ENCODE data around the gene MPZL1. TPM values are rescaled to one million over a fixed set of nuclear protein-coding genes. Genes with fewer than 3 reads are reported as not detected.
"Not testable (repeated sequence)": the region's sequence is repeated elsewhere in the genome, so short reads cannot be mapped to it uniquely, and the experiment has no call there.

MPZL1 gene
- total RNA-seq, 1 experiment from 2014 or later, result 24.9 TPM

DNA sequence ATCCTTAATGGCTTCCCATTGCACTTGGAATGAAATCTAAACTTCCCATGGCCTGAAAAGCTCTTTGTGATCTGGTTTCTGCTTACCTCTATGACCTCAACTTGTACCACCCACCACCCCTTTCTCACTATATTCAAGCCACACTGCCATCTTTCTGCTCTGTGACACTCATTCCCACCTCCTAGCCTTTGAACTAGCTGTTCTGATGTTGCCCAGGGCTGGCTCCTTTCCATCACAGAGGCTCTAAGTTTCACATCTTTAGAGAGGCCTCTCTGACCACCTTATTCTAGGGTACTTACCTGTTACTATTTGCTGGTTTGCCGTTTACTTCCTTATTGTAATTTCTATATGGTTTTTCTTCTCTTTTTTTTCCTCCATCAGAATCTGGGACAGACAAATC is 4.2 kb downstream of the MPZL1 start:
- Histone ChIP-seq H3K27me3 (ENCODE audit: low read length) (no peaks in the 10 kb centered on the region), H3K4me1 (ENCODE audit: low read length) (peaks cover 34% of the 10 kb centered on the region), H3K9ac (ENCODE audit: low read length) (no peak overlapping the region), H4K20me1 (ENCODE audit: insufficient read depth, low read depth, low read length) (peaks cover 31% of the 10 kb centered on the region; the same call in 1 of the 2 replicates), H3K9me2 (replicated peaks; ENCODE audit: insufficient read depth, low read length) (no peaks in the 10 kb centered on the region), H3K79me2 (ENCODE audit: low read length) (no peaks in the 10 kb centered on the region), H3K27ac (ENCODE audit: low read length) (no peak overlapping the region), H2AFZ (ENCODE audit: low read length) (no peak overlapping the region), H3K9me3 (ENCODE audit: low read length) (no peaks in the 10 kb centered on the region), H3K4me2 (ENCODE audit: low read depth, low read length, poor library complexity, severe bottlenecking) (no peak overlapping the region), H3K4me3 (ENCODE audit: low read length) (no peak overlapping the region), H3K36me3 (ENCODE audit: insufficient read depth, low read length) (no peaks in the 10 kb centered on the region)
- DNase-seq, result no peak

DNA sequence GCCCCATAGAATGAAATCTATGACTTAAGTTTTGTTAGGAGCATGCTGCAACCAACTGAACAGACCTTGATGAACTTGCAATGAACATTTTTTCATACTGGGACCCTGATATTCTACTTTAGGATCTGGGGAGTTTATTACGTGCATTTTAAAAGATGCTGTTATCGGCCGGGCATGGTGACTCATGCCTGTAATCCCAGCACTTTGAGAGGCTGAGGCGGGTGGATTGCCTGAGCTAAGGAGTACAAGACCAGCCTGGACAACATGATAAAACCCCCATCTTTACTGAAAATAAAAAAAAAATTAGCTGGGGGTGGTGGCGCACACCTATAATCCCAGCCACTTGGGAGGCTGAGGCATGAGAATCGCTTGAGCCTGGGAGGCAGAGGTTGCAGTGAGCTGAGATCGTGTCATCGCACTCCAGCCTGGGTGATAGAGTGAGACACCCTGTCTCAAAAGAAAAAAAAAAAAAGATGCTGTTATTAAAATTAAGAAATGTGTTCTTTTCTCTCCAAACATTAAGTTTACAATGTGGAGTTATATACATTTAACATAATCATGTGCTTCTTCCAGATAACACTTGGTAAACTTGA is 7.1 kb downstream of the MPZL1 start:
- Histone ChIP-seq H3K79me2 (ENCODE audit: low read length) (no peaks in the 10 kb centered on the region), H3K9me3 (ENCODE audit: low read length) (no peaks in the 10 kb centered on the region)

DNA sequence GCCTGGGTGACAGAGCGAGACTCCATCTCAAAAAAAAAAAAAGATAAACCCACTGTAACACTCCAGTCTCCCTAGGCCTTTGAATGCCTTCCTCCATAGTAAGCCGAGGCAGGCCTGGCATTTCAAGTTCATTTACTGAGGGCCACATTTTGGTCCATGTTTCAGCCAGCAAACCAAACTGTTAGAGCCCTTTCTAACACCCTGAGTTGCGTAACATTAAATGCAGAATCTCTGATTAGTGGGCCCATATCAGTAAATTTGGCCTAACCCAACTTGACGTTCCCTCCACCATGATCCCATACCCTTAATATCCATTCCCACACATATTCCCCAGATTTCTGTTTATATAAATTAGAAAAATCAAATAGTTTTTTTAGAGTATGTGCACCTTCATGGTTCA is 12.4 kb downstream of the MPZL1 start:
- H3K36me3 ChIP-seq (ENCODE audit: insufficient read depth, low read length), result no peaks in the 10 kb centered on the region
- no peaks in the 10 kb centered on the region for H3K9me3 ChIP-seq (ENCODE audit: low read length)
- H3K4me3 ChIP-seq (ENCODE audit: low read length), result no peak overlapping the region
- H4K20me1 ChIP-seq (ENCODE audit: insufficient read depth, low read depth, low read length), result peaks cover 18% of the 10 kb centered on the region; the same call in 1 of the 2 replicates
- H3K9ac ChIP-seq (ENCODE audit: low read length), result no peak overlapping the region
- no peak for DNase-seq
- no peak overlapping the region for H3K27ac ChIP-seq (ENCODE audit: low read length)
- no peaks in the 10 kb centered on the region for H3K9me2 ChIP-seq (replicated peaks; ENCODE audit: insufficient read depth, low read length)
- no peak overlapping the region for H2AFZ ChIP-seq (ENCODE audit: low read length)
- H3K4me2 ChIP-seq (ENCODE audit: low read depth, low read length, poor library complexity, severe bottlenecking), result no peak overlapping the region
- no peaks in the 10 kb centered on the region for H3K27me3 ChIP-seq (ENCODE audit: low read length)
- peaks cover 8% of the 10 kb centered on the region for H3K4me1 ChIP-seq (ENCODE audit: low read length)
- H3K79me2 ChIP-seq (ENCODE audit: low read length), result no peaks in the 10 kb centered on the region

More for the DNA sequence above, 7.1 kb downstream of the MPZL1 start:
- DNase-seq, result no peak
- peaks cover 17% of the 10 kb centered on the region for H3K4me1 ChIP-seq (ENCODE audit: low read length)
- H3K9ac ChIP-seq (ENCODE audit: low read length), result no peak overlapping the region
- H3K27me3 ChIP-seq (ENCODE audit: low read length), result no peaks in the 10 kb centered on the region
- no peaks in the 10 kb centered on the region for H3K36me3 ChIP-seq (ENCODE audit: insufficient read depth, low read length)
- no peak overlapping the region for H3K4me3 ChIP-seq (ENCODE audit: low read length)
- H3K27ac ChIP-seq (ENCODE audit: low read length), result no peak overlapping the region
- no peak overlapping the region for H2AFZ ChIP-seq (ENCODE audit: low read length)
- H3K4me2 ChIP-seq (ENCODE audit: low read depth, low read length, poor library complexity, severe bottlenecking), result peak overlapping the region; percentile 4
- no peaks in the 10 kb centered on the region for H3K9me2 ChIP-seq (replicated peaks; ENCODE audit: insufficient read depth, low read length)
- peaks cover 24% of the 10 kb centered on the region; the same call in 1 of the 2 replicates for H4K20me1 ChIP-seq (ENCODE audit: insufficient read depth, low read depth, low read length)

DNA sequence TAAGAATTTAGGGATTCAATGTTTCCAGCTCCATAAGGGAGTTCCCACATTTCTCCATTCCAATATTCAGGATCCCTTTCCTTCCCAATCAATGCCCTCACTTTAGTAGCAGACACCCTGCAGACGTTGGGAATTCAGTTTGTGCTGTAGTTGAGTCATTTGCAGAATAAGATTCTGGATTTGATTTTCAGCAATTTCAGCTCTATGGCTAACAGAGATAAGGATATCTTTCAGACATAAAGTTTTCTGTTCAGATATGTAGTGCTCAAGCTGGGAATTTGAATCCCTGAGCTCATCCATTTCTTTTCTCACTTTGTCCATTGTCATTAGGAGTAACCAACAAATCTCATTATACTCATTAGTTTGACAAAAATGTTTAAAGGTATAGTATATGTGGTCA is 13.1 kb downstream of the MPZL1 start:
- peaks cover 17% of the 10 kb centered on the region for H4K20me1 ChIP-seq (ENCODE audit: insufficient read depth, low read depth, low read length)
- no peaks in the 10 kb centered on the region for H3K36me3 ChIP-seq (ENCODE audit: insufficient read depth, low read length)
- no peaks in the 10 kb centered on the region for H3K79me2 ChIP-seq (ENCODE audit: low read length)
- H3K4me3 ChIP-seq (ENCODE audit: low read length), result no peak overlapping the region
- no peak for DNase-seq
- no peak overlapping the region for H3K4me2 ChIP-seq (ENCODE audit: low read depth, low read length, poor library complexity, severe bottlenecking)
- no peak overlapping the region for H3K9ac ChIP-seq (ENCODE audit: low read length)
- no peak overlapping the region for H3K27ac ChIP-seq (ENCODE audit: low read length)
- peaks cover 2% of the 10 kb centered on the region; the same call in 1 of the 2 replicates for H3K4me1 ChIP-seq (ENCODE audit: low read length)
- H2AFZ ChIP-seq (ENCODE audit: low read length), result no peak overlapping the region
- H3K9me3 ChIP-seq (ENCODE audit: low read length), result no peaks in the 10 kb centered on the region
- H3K9me2 ChIP-seq (replicated peaks; ENCODE audit: insufficient read depth, low read length), result no peaks in the 10 kb centered on the region
- no peaks in the 10 kb centered on the region for H3K27me3 ChIP-seq (ENCODE audit: low read length)

DNA sequence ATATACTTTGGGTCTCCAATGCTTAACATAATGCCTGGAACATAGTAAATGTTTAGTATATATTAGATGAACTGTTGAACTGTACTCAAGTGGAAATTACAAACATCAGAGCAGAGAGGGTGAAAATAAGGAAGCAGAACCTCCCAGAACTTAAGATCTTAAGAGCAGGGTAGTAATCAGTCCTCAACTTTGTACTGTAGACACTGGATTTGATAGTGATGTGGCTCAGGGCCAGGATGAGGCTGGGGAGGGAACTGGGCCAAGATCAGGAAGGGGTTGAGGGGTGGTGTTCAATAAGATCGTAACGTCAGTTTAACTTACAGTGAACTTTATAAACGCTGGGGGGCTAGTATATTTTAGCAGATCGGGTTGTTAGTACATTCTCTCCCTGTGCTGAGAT is 15.4 kb downstream of the MPZL1 start:
- no peaks in the 10 kb centered on the region for H3K36me3 ChIP-seq (ENCODE audit: insufficient read depth, low read length)
- no peaks in the 10 kb centered on the region for H3K9me3 ChIP-seq (ENCODE audit: low read length)
- no peak overlapping the region for H2AFZ ChIP-seq (ENCODE audit: low read length)
- no peaks in the 10 kb centered on the region for H3K4me1 ChIP-seq (ENCODE audit: low read length)
- H3K4me3 ChIP-seq (ENCODE audit: low read length), result no peak overlapping the region
- H3K9me2 ChIP-seq (replicated peaks; ENCODE audit: insufficient read depth, low read length), result no peaks in the 10 kb centered on the region
- no peak overlapping the region for H3K9ac ChIP-seq (ENCODE audit: low read length)
- no peaks in the 10 kb centered on the region for H3K79me2 ChIP-seq (ENCODE audit: low read length)
- no peak overlapping the region for H3K4me2 ChIP-seq (ENCODE audit: low read depth, low read length, poor library complexity, severe bottlenecking)
- DNase-seq, result no peak
- no peaks in the 10 kb centered on the region for H3K27me3 ChIP-seq (ENCODE audit: low read length)
- peaks cover 13% of the 10 kb centered on the region; the same call in 1 of the 2 replicates for H4K20me1 ChIP-seq (ENCODE audit: insufficient read depth, low read depth, low read length)
- H3K27ac ChIP-seq (ENCODE audit: low read length), result no peak overlapping the region

DNA sequence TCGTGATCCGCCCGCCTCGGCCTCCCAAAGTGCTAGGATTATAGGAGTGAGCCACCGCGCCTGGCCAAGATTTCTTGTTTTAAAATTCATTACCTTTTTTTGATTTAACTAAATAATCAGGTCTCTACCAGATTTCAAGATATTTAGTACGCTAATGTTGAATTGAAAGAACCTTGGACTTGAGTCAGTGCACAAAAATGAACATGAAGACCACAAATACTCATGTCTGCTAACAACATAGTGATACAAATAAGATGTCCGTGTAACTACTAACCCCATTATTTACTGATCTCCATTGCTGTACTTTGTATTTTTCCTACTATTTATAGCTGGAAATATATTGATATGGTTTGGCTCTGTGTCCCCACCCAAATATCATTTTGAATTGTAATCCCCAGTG is 16.4 kb downstream of the MPZL1 start:
- no peaks in the 10 kb centered on the region for H3K27me3 ChIP-seq (ENCODE audit: low read length)
- H3K9ac ChIP-seq (ENCODE audit: low read length), result no peak overlapping the region
- DNase-seq, result no peak
- no peaks in the 10 kb centered on the region for H3K9me3 ChIP-seq (ENCODE audit: low read length)
- no peaks in the 10 kb centered on the region for H3K9me2 ChIP-seq (replicated peaks; ENCODE audit: insufficient read depth, low read length)
- no peak overlapping the region for H2AFZ ChIP-seq (ENCODE audit: low read length)
- no peak overlapping the region for H3K4me3 ChIP-seq (ENCODE audit: low read length)
- no peaks in the 10 kb centered on the region for H3K4me1 ChIP-seq (ENCODE audit: low read length)
- H3K4me2 ChIP-seq (ENCODE audit: low read depth, low read length, poor library complexity, severe bottlenecking), result no peak overlapping the region
- H3K79me2 ChIP-seq (ENCODE audit: low read length), result no peaks in the 10 kb centered on the region
- no peak overlapping the region for H3K27ac ChIP-seq (ENCODE audit: low read length)
- no peaks in the 10 kb centered on the region for H3K36me3 ChIP-seq (ENCODE audit: insufficient read depth, low read length)
- peaks cover 13% of the 10 kb centered on the region; the same call in 1 of the 2 replicates for H4K20me1 ChIP-seq (ENCODE audit: insufficient read depth, low read depth, low read length)

DNA sequence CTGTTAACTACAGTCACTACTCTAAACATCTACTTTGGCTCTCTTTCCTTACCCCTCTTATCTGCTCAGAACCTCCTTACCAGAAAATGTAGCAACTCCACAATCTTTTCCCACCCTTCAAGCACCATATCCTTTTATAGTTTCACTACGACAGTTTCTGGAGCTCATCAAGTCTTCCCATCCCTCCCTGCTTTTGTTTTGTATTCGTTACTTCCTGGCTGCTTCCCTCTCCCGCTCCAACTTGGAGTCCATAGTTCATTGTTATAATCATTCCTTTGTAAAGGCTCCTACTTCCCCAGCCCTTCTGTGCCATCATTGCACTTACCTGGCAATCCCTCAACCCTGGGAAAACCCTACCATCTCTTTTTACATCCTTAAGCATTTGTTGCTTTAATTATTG is 18.0 kb downstream of the MPZL1 start:
- H3K27me3 ChIP-seq (ENCODE audit: low read length), result no peaks in the 10 kb centered on the region
- H3K9me3 ChIP-seq (ENCODE audit: low read length), result no peaks in the 10 kb centered on the region

DNA sequence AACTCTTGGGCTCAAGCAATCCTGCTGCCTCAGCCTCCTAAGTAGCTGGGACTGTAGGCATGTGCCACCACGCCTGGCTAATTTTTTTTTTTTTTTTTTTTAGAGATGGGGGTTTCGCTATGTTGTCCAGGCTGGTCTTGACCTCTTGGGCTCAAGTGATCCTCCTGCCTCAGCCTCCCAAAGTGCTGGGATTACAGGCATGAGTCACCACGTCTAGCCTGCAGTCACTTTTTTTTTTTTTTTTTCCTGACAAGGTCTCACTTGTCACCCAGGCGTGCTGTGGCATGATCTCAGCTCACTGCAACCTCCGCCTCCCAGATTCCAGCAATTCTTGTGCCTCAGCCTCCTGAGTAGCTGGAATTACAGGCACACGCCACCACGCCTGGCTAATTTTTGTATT is 19.3 kb downstream of the MPZL1 start:
- not testable (repeated sequence) for DNase-seq; H3K4me1 ChIP-seq (ENCODE audit: low read length); H3K4me3 ChIP-seq (ENCODE audit: low read length); H3K4me2 ChIP-seq (ENCODE audit: low read depth, low read length, poor library complexity, severe bottlenecking); H3K9me3 ChIP-seq (ENCODE audit: low read length); H3K27ac ChIP-seq (ENCODE audit: low read length); H3K27me3 ChIP-seq (ENCODE audit: low read length); H2AFZ ChIP-seq (ENCODE audit: low read length); H3K36me3 ChIP-seq (ENCODE audit: insufficient read depth, low read length); H3K79me2 ChIP-seq (ENCODE audit: low read length); H3K9me2 ChIP-seq (replicated peaks; ENCODE audit: insufficient read depth, low read length); H3K9ac ChIP-seq (ENCODE audit: low read length)
- H4K20me1 ChIP-seq (ENCODE audit: insufficient read depth, low read depth, low read length), result peaks cover 13% of the 10 kb centered on the region; the same call in 1 of the 2 replicates

More for the DNA sequence above, 18.0 kb downstream of the MPZL1 start:
- H2AFZ ChIP-seq (ENCODE audit: low read length), result no peak overlapping the region
- H3K4me2 ChIP-seq (ENCODE audit: low read depth, low read length, poor library complexity, severe bottlenecking), result no peak overlapping the region
- peaks cover 13% of the 10 kb centered on the region; the same call in 1 of the 2 replicates for H4K20me1 ChIP-seq (ENCODE audit: insufficient read depth, low read depth, low read length)
- no peaks in the 10 kb centered on the region for H3K9me2 ChIP-seq (replicated peaks; ENCODE audit: insufficient read depth, low read length)
- no peak overlapping the region for H3K4me3 ChIP-seq (ENCODE audit: low read length)
- DNase-seq, result no peak
- no peak overlapping the region for H3K9ac ChIP-seq (ENCODE audit: low read length)
- no peaks in the 10 kb centered on the region for H3K4me1 ChIP-seq (ENCODE audit: low read length)
- H3K36me3 ChIP-seq (ENCODE audit: insufficient read depth, low read length), result no peaks in the 10 kb centered on the region
- no peak overlapping the region for H3K27ac ChIP-seq (ENCODE audit: low read length)
- no peaks in the 10 kb centered on the region for H3K79me2 ChIP-seq (ENCODE audit: low read length)
